ENCODE data around the gene KCNAB3. TPM values are rescaled to one million over a fixed set of nuclear protein-coding genes. Genes with fewer than 3 reads are reported as not detected.

The KCNAB3 gene
- total and polyA plus RNA-seq, 9 of the 15 experiments (the other 6 are each of a cell fraction or from before 2014, with no cell fraction given) = 0.03 to 2.5 (median 1.1) TPM

GRCh38 chr17:7932949-7933348, 3.3 kb upstream of the KCNAB3 start (continued):
- TF ChIP-seq MGA (IDR thresholded peaks at IDR 0.05) = peak; percentile 75
- TF ChIP-seq E2F3 (CRISPR knock-in tag; IDR thresholded peaks at IDR 0.05) = no peak
- no peak for TF ChIP-seq PURB (CRISPR knock-in tag; IDR thresholded peaks at IDR 0.05; ENCODE audit: low read depth)
- TF ChIP-seq ELF1 (tag; IDR thresholded peaks at IDR 0.05) = no peak
- no peak for TF ChIP-seq CBX5 (IDR thresholded peaks at IDR 0.05; ENCODE audit: borderline replicate concordance, low read depth)
- peak; percentile 61 for TF ChIP-seq FOSL1 (tag; conservative IDR thresholded peaks at IDR 0.05)
- no peak for TF ChIP-seq NR3C1 (CRISPR knock-in tag; IDR thresholded peaks at IDR 0.05)
- TF ChIP-seq GTF2A2 (tag; IDR thresholded peaks at IDR 0.05) = no peak
- no peak for TF ChIP-seq ZNF184 (CRISPR knock-in tag; IDR thresholded peaks at IDR 0.05)
- no peak for TF ChIP-seq BRD4 (IDR thresholded peaks at IDR 0.05)
- TF ChIP-seq THRB (CRISPR knock-in tag; conservative IDR thresholded peaks at IDR 0.05) = no peak
- TF ChIP-seq FUS (optimal IDR thresholded peaks at IDR 0.05; ENCODE audit: low read depth, low read length) = no peak
- TF ChIP-seq ZNF232 (CRISPR knock-in tag; IDR thresholded peaks at IDR 0.05) = no peak
- no peak for TF ChIP-seq FOS (IDR thresholded peaks at IDR 0.05; ENCODE audit: extremely low read depth, insufficient read length)
- TF ChIP-seq MLLT1 (IDR thresholded peaks at IDR 0.05) = no peak
- no peak for TF ChIP-seq HDAC6 (IDR thresholded peaks at IDR 0.05; ENCODE audit: low read depth, low read length)
- TF ChIP-seq BRD9 (IDR thresholded peaks at IDR 0.05; ENCODE audit: low read depth, partially characterized antibody) = no peak

Measured in K562 (cell line).